GM21529 (cell line): ENCODE results near the gene CNTN4.

Source experiments
- ATAC-seq: cut with Tn5 transposase; IDR thresholded peaks from one replicate; pipeline ENCODE4 v1.9.1; 2021; ENCODE audit not compliant: unreplicated experiment

Gene CNTN4

GRCh38 chr3:2377281-2377680, 278.6 kb downstream of the CNTN4 start:
- ATAC-seq: no peak

GRCh38 chr3:2390926-2391532, 292.4 kb downstream of the CNTN4 start:
- ATAC-seq: no peak

- no peak for ATAC-seq
Measured at GRCh38 chr3:2391896-2392295, 293.2 kb downstream of the CNTN4 start.

GRCh38 chr3:2392981-2393380, 294.3 kb downstream of the CNTN4 start:
- no peak for ATAC-seq

- ATAC-seq: no peak
Measured at GRCh38 chr3:2415083-2415482, 316.4 kb downstream of the CNTN4 start.

GRCh38 chr3:2420919-2421318, 322.3 kb downstream of the CNTN4 start:
- no peak for ATAC-seq

- no peak for ATAC-seq
Measured at GRCh38 chr3:2423143-2423542, 324.5 kb downstream of the CNTN4 start.

- ATAC-seq: no peak
Measured at GRCh38 chr3:2441558-2441957, 342.9 kb downstream of the CNTN4 start.

- no peak for ATAC-seq
Measured at GRCh38 chr3:2446146-2446545, 347.5 kb downstream of the CNTN4 start.

GRCh38 chr3:2452249-2452648, 353.6 kb downstream of the CNTN4 start:
- ATAC-seq: no peak

- ATAC-seq: no peak
Measured at GRCh38 chr3:2454865-2455264, 356.2 kb downstream of the CNTN4 start.

- ATAC-seq: no peak
Measured at GRCh38 chr3:2456788-2457187, 358.1 kb downstream of the CNTN4 start.

- ATAC-seq: no peak
Measured at GRCh38 chr3:2458816-2459215, 360.1 kb downstream of the CNTN4 start.

GRCh38 chr3:2465842-2466241, 367.2 kb downstream of the CNTN4 start:
- no peak for ATAC-seq

- ATAC-seq: no peak
Measured at GRCh38 chr3:2468816-2469215, 370.1 kb downstream of the CNTN4 start.

GRCh38 chr3:2476996-2477395, 378.3 kb downstream of the CNTN4 start:
- no peak for ATAC-seq

- no peak for ATAC-seq
Measured at GRCh38 chr3:2477620-2478019, 379.0 kb downstream of the CNTN4 start.

- no peak for ATAC-seq
Measured at GRCh38 chr3:2484162-2485026, 385.7 kb downstream of the CNTN4 start.

GRCh38 chr3:2485027-2485375, 386.3 kb downstream of the CNTN4 start:
- ATAC-seq: no peak

- no peak for ATAC-seq
Measured at GRCh38 chr3:2495746-2496145, 397.1 kb downstream of the CNTN4 start.

- no peak for ATAC-seq
Measured at GRCh38 chr3:2504912-2505311, 406.2 kb downstream of the CNTN4 start.

- no peak for ATAC-seq
Measured at GRCh38 chr3:2506776-2507175, 408.1 kb downstream of the CNTN4 start.
